ENCODE data around the gene MAJIN.
A peak's percentile ranks its signal among the peaks of the same experiment; 100 is the strongest.
"Not testable (repeated sequence)": the region's sequence is repeated elsewhere in the genome, so short reads cannot be mapped to it uniquely, and the experiment has no call there.

MAJIN gene

GRCh38 chr11:64989416-64989815 lies 17.5 kb upstream of the MAJIN start:
- no peak for DNase-seq

DNA sequence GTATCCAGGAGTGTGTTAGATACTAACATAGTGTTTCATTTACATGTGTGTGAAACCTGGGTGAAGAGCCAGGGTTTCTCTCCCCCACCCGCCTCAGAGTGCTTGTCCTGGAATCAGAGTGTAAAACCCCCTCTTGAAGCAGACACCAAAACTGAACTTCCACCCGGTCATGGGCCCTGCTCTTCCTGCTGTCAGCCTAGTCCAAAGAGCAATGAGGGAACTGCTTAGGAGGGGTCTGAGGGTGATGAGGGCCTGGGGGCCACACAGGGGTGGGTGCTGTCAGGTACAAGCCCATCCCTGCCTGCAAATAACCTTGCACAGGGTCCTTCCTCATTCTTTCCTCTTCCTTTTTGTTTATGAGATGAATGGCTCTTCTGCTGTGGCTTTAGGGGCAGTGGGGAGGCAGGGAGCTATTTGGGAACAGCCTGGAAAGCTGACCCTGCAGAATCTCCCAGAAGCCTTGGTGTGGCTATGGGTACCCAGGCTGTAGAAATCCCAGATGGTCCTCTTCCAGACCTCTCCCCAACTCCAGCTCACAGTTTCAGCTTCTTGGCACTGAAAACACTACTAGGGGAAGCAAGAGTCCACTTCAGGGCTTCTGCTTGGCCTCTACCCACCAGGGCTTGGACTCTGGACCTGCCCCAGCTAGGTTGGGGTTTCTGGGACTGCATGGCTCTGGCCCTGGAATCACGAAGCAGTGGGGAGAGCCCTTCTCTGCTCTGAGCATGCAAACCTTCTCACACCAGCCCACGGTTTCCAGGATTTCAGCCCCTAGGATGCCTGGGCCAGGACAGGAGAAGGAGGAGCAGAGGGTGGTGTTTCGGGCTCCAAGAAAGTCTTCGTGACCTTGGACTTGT lies 16.3 kb upstream of the MAJIN start:
- DNase-seq: no peak

- DNase-seq: not testable (repeated sequence)
Observed at GRCh38 chr11:64983339-64983738, 11.4 kb upstream of the MAJIN start.

DNA sequence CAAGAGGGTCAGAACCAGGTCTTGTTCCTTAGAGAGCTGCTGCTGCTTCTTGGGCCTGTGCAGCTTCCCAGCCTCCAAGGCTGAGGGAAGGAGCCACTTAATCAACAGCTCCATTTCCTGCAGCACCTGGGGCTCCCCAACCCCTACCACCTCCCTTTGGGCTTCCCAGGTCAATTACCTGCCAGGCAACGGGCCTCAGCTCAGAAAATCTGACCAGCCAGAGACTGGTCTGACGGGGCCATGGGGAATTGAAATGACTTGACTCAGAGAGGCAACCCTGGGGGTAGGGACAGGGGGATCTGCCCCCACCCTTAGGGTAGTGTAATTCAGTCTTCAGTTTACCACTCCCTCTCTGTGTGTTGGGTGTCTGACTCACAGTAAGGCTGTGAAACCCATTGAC lies 4.7 kb upstream of the MAJIN start:
- DNase-seq: no peak

DNA sequence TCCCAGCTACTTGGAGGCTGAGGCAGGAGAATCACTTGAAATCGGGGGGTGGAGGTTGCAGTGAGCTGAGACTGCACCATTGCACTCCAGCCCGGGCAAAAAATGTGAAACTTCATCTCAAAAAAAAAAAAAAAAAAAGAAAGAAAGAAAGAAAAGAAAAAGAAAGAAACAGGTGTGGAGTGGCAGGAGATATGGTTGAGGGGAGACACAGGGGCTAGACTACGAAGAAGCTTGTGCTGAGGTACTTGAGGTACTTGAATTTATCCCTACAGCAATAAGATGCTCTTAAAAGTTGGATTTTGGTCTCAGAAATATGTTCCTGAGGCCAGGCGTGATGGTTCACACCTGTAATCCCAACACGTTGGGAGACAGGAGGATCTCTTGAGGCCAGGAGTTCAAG lies 2.2 kb upstream of the MAJIN start:
- no peak for DNase-seq

DNA sequence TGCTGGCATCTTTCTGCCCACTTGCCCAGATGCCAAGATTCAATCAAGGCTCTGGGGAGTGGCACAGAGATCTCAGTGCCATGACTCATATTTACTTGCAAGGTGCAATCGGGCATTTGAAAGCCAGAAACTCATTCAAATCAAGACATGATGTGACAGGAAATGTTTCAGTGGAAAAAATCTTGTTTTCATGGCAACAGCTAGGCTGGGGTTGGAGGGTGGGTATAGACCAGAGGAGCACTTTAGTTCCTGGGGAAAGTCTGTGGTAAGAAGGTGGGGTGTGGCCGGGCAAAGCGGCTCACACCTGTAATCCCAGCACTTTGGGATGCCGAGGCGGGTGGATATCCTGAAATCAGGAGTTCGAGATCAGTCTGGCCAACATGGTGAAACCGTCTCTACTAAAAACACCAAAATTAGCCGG lies 1.2 kb downstream of the MAJIN start:
- peak; percentile 29 for DNase-seq

DNA sequence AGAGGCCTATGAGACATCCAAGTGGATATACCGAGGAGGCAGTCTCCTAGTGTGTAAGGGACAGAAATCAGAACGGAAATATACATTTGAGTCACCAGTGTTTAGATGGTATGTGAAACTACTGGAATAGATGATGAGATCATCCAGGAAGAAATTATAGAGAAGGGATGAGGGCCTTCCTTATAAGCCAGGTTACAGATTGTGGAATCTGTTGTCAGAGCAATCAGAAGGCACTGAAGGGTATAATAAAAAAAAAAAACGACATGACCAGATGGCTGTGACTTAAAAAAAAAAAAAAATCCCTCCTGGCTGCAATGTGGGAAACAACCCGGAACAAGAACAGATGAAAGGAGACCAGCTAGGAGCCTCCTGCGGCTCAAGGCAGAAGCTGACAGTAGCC lies 2.7 kb downstream of the MAJIN start:
- DNase-seq: no peak

GRCh38 chr11:64967375-64967774 lies 4.5 kb downstream of the MAJIN start:
- no peak for DNase-seq

DNA sequence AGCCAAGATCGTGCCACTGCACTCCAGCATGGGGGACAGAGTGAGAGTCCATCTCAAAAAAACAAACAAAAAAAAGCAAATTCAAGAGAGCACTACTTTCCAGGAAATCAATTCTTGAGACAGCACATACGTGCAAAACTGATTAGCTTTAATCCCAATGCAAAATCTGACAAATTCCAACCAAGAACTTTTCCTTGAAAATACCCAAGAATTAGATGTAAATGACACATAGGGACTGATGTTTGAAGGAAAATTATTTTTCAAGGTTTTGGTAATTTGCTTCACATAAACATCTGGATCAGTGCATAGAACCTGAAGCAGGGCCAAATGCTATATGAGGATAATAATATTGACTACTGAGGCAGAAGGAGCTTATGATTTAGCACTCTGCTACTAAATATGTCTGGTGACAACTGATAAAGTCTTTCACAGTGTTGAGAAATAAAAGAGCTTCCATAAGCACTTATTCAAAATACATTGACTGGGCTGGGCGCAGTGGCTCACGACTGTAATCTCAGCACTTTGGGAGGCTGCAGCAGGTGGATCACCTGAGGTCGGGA lies 8.8 kb downstream of the MAJIN start:
- DNase-seq: no peak

DNA sequence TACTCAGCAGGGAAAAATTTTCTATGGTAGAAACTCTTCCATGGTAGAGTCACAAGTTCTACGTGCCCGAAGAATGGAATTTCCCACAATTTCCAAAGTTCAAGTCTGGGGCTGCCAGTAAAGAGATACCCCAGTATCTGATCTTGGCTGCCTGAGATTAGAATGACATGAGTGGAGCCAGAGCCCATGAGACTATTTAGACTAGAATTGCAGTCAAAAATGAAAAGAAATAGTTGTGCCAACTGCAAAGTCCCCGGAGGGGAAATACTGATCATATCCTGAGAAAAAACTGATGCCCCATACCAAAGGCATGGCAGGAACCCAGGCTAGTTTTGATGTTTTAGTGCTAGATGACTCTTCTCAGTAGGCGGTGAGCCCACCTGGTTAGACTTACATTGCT lies 11.2 kb downstream of the MAJIN start:
- DNase-seq: no peak

- no peak for DNase-seq
Observed at GRCh38 chr11:64959498-64959897, 12.4 kb downstream of the MAJIN start.

- DNase-seq: no peak
Observed at GRCh38 chr11:64954201-64954600, 17.7 kb downstream of the MAJIN start.

GRCh38 chr11:64951529-64951928 lies 20.4 kb downstream of the MAJIN start:
- no peak for DNase-seq

DNA sequence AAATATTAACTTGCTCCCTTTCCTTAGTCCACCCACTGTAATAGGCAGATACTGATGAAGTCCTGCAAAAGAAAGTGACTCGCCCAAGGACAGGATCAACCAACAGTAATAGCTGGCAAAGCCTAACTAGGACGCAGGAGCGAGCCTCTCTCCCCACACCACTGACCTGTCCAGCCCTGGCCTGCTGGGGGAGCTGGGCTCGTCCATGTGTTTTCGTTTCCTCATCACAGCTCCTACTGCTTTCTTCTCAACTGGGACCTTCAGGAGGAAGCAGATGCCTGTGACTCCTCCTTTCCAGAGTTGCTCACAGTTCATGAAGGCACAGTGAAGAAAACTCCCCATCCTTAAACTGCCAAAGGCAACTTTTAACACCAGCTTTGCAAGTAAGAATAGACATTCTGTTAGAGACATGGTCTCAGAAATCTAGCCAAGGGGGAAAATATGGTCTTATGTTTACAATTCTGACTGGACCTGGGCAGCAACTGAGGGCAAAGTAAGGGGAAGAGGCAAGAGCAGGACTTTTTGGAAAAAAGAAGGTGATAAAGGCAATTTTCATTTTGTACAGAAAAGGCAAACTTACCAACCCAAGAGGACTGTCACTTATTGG lies 24.6 kb downstream of the MAJIN start:
- DNase-seq: no peak

- DNase-seq: no peak
Observed at GRCh38 chr11:64936539-64936938, 35.4 kb downstream of the MAJIN start.

GRCh38 chr11:64935359-64936081 lies 36.4 kb downstream of the MAJIN start, which contains the start of gene GPHA2:
Gene GPHA2 (minus strand): TSS chr11:64935893. CDS start chr11:64935460, 433 bp downstream.
- no peak for DNase-seq

- DNase-seq: no peak
Observed at GRCh38 chr11:64934682-64935358, 37.1 kb downstream of the MAJIN start.

DNA sequence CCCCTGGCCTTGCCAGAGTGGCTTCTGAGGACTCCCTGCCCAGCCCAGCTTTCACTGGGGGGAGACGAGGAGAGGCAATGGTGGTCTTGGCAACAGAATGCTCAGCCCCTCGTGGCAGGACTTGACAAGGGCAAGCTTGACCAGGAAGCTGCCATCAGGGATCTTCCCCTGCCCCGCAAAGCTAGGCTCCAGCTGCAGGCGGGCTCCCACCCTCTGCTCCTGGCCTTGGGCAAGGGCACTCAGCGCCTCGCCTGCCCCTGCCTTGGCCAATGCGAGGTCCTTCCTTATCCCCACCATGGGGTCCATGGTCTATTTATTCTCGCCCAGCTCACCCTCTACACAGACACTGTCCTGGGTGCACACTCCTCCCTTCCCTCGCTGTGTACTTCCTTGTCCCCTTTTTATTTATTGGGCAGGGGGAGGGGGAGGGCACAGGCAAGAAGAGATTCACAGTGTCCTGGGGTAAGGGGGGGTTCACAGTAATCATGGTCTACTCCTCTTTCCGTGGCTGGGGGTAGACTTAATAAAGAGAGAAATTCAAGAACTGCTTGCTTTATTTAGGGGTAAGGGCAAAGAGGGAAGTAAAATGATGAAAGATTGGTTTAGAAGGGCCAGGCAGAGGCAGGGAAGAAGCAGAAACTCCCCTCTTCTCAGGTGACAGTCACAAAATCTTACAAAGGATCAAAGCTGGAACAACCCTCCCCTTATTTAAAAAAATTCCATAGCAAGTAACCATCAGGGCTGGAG lies 37.8 kb downstream of the MAJIN start:
- no peak for DNase-seq

- DNase-seq: no peak
Observed at GRCh38 chr11:64933213-64933934, 38.5 kb downstream of the MAJIN start.

GRCh38 chr11:64932324-64932723 lies 39.6 kb downstream of the MAJIN start:
- DNase-seq: no peak

- no peak for DNase-seq
Observed at GRCh38 chr11:64931290-64931689, 40.6 kb downstream of the MAJIN start.
